Dendritic cell treated with granulocyte-macrophage colony-stimulating factor and Interleukin-4, amounts not matched to agents 40 ng/mL and 50 ng/mL, for 4 days (primary cell): ENCODE measurements around the gene PRXL2A.
A peak's percentile ranks its signal among the peaks of the same experiment; 100 is the strongest.

ENCODE experiments used
- H3K27ac Mint-ChIP-seq: one replicate; pipeline ENCODE4 v1.8.0; 2022; ENCODE audit warnings: mild to moderate bottlenecking, mixed read lengths
- H3K27me3 Mint-ChIP-seq: one replicate; pipeline ENCODE4 v1.8.0; 2022; ENCODE audit warnings: mild to moderate bottlenecking, mixed read lengths
- H3K36me3 Mint-ChIP-seq: one replicate; pipeline ENCODE4 v1.8.0; 2022; ENCODE audit warnings: low read depth, mixed read lengths
- H3K4me1 Mint-ChIP-seq: one replicate; pipeline ENCODE4 v1.8.0; 2022; ENCODE audit warnings: low read depth, mixed read lengths
- H3K4me3 Mint-ChIP-seq: one replicate; pipeline ENCODE4 v1.8.0; 2022; ENCODE audit warnings: mild to moderate bottlenecking, moderate library complexity, mixed read lengths
- H3K9me3 Mint-ChIP-seq: one replicate; pipeline ENCODE4 v1.8.0; 2022; ENCODE audit warnings: mixed read lengths
- intact Hi-C: fragments of 100-400 bp; cut with micrococcal nuclease; formaldehyde crosslinking; loops from one replicate; pipeline ENCODE4 v1.15.0; 2022

The PRXL2A gene

GRCh38 chr10:80443531-80443974 is 35.2 kb downstream of the PRXL2A start:
- no peaks in the 10 kb centered on the region for H3K9me3 Mint-ChIP-seq
- H3K4me3 Mint-ChIP-seq: no peak overlapping the region
- peaks cover 39% of the 10 kb centered on the region for H3K4me1 Mint-ChIP-seq
- H3K27me3 Mint-ChIP-seq: peaks cover 4% of the 10 kb centered on the region
- H3K36me3 Mint-ChIP-seq: no peaks in the 10 kb centered on the region
- intact Hi-C loops: loop anchor here (1.0 to 5.0 kb wide), 3 partner anchors 60 to 479 kb away; no protein-coding TSS in a partner anchor
- peak overlapping the region; percentile 34 for H3K27ac Mint-ChIP-seq

GRCh38 chr10:80444124-80444523 is 35.8 kb downstream of the PRXL2A start:
- Mint-ChIP-seq H3K4me1 (peaks cover 45% of the 10 kb centered on the region), H3K36me3 (no peaks in the 10 kb centered on the region), H3K4me3 (no peak overlapping the region), H3K27ac (peak overlapping the region; percentile 34), H3K27me3 (peaks cover 4% of the 10 kb centered on the region), H3K9me3 (no peaks in the 10 kb centered on the region)
- intact Hi-C loops: loop anchor here (1.0 to 5.0 kb wide), 3 partner anchors 61 to 478 kb away; no protein-coding TSS in a partner anchor

DNA sequence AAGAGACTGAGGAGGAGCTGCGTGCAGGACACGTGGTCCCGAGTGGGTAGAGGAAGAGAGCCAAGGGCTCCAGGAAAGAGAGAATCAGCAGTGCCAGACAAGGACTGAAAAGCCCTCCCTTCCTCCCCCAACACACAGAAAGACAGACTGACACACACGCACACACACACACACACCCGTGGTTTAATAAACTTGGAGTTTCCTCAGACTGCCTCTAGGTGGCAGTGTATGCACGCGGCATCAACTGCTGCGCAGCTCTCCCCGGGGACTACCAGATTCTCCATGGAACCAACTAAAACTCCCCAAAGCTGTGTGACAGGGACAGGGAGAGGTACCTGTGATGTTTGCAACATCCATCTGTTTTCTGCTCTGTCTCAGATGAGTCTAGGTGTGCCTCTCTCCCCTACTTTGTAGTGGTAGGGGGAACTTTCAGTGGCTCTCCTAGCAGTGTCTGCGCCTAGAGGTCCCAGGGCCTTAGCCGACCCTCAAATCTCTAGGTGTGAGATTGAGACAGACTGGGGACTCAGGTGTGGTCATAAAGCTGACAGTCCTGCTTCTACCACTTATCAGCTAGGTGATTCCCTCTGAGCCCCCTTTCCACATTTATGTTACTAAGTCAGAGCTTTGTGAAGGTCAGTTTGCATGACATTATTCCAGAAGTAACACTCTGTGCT is 36.4 kb downstream of the PRXL2A start:
- H3K27ac Mint-ChIP-seq: peak overlapping the region; percentile 34
- intact Hi-C loops: loop anchor here (1.0 to 5.0 kb wide), 3 partner anchors 61 to 478 kb away; no protein-coding TSS in a partner anchor
- peaks cover 50% of the 10 kb centered on the region for H3K4me1 Mint-ChIP-seq
- H3K4me3 Mint-ChIP-seq: no peak overlapping the region
- no peaks in the 10 kb centered on the region for H3K9me3 Mint-ChIP-seq
- peaks cover 1% of the 10 kb centered on the region for H3K27me3 Mint-ChIP-seq
- H3K36me3 Mint-ChIP-seq: no peaks in the 10 kb centered on the region

DNA sequence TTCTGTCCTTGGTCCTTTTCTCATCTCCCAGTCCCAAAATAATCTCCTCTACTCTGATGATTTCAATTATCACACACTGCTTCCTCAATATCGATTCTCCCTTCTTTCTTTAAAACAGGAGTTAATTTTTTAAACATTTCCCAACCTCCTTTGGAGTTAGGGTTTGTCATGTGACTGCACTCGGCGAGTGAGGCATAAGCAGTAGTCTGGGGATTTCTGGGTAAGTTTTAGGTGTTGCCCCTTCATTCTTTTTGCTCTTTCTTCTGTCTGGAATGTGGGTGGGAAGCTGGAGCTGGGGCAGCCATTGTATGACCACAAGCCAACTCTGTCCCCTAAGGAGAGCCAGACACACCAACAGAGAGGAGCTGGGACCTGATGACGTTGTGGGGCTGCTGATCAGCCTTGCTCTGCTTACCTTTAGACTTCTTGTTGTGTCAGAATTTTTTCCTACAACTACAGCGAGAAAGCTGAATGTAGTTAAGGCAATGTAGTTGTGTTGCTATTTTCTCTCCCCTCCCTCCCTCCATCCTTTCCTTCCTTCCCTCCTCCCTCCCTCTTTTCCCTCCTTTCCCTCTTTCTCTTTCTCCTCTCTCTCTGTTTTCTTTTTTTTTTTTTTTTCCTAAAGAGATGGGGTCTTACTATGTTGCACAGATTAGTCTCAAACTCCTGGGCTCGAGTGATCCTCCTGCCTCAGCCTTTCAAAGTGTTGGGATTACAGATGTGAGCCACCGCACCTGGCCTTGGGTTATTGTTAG is 39.3 kb downstream of the PRXL2A start:
- Mint-ChIP-seq H3K4me3 (no peak overlapping the region), H3K9me3 (no peaks in the 10 kb centered on the region), H3K27ac (peak overlapping the region; percentile 80), H3K36me3 (no peaks in the 10 kb centered on the region), H3K4me1 (peaks cover 50% of the 10 kb centered on the region), H3K27me3 (peaks cover 1% of the 10 kb centered on the region)
- intact Hi-C loops: no loop called here

- Mint-ChIP-seq H3K27ac (peak overlapping the region; percentile 80), H3K36me3 (no peaks in the 10 kb centered on the region), H3K4me3 (no peak overlapping the region), H3K9me3 (no peaks in the 10 kb centered on the region), H3K4me1 (peaks cover 52% of the 10 kb centered on the region), H3K27me3 (peaks cover 1% of the 10 kb centered on the region)
- intact Hi-C loops: no loop called here
These were observed 40.0 kb downstream of the PRXL2A start for GRCh38 chr10:80448209-80448942.

GRCh38 chr10:80449520-80449919 is 41.2 kb downstream of the PRXL2A start:
- peak overlapping the region; percentile 80 for H3K27ac Mint-ChIP-seq
- no peaks in the 10 kb centered on the region for H3K9me3 Mint-ChIP-seq
- no peaks in the 10 kb centered on the region for H3K36me3 Mint-ChIP-seq
- peaks cover 46% of the 10 kb centered on the region for H3K4me1 Mint-ChIP-seq
- intact Hi-C loops: no loop called here
- no peak overlapping the region for H3K4me3 Mint-ChIP-seq
- H3K27me3 Mint-ChIP-seq: peaks cover 1% of the 10 kb centered on the region

- Mint-ChIP-seq H3K9me3 (no peaks in the 10 kb centered on the region), H3K4me1 (peaks cover 47% of the 10 kb centered on the region), H3K27ac (no peak overlapping the region), H3K36me3 (peaks cover 14% of the 10 kb centered on the region), H3K4me3 (no peak overlapping the region), H3K27me3 (peaks cover 1% of the 10 kb centered on the region)
- intact Hi-C loops: no loop called here
These were observed 42.8 kb downstream of the PRXL2A start for GRCh38 chr10:80451132-80451531.

GRCh38 chr10:80452069-80452468 is 43.7 kb downstream of the PRXL2A start:
- H3K9me3 Mint-ChIP-seq: no peaks in the 10 kb centered on the region
- no peak overlapping the region for H3K4me3 Mint-ChIP-seq
- H3K4me1 Mint-ChIP-seq: peaks cover 50% of the 10 kb centered on the region
- intact Hi-C loops: no loop called here
- peaks cover 1% of the 10 kb centered on the region for H3K27me3 Mint-ChIP-seq
- H3K27ac Mint-ChIP-seq: no peak overlapping the region
- peaks cover 17% of the 10 kb centered on the region for H3K36me3 Mint-ChIP-seq

- intact Hi-C loops: no loop called here
- H3K4me1 Mint-ChIP-seq: peaks cover 50% of the 10 kb centered on the region
- H3K27me3 Mint-ChIP-seq: no peaks in the 10 kb centered on the region
- no peaks in the 10 kb centered on the region for H3K9me3 Mint-ChIP-seq
- no peak overlapping the region for H3K27ac Mint-ChIP-seq
- peaks cover 17% of the 10 kb centered on the region for H3K36me3 Mint-ChIP-seq
- H3K4me3 Mint-ChIP-seq: no peak overlapping the region
These were observed 44.3 kb downstream of the PRXL2A start for GRCh38 chr10:80452640-80453039.

DNA sequence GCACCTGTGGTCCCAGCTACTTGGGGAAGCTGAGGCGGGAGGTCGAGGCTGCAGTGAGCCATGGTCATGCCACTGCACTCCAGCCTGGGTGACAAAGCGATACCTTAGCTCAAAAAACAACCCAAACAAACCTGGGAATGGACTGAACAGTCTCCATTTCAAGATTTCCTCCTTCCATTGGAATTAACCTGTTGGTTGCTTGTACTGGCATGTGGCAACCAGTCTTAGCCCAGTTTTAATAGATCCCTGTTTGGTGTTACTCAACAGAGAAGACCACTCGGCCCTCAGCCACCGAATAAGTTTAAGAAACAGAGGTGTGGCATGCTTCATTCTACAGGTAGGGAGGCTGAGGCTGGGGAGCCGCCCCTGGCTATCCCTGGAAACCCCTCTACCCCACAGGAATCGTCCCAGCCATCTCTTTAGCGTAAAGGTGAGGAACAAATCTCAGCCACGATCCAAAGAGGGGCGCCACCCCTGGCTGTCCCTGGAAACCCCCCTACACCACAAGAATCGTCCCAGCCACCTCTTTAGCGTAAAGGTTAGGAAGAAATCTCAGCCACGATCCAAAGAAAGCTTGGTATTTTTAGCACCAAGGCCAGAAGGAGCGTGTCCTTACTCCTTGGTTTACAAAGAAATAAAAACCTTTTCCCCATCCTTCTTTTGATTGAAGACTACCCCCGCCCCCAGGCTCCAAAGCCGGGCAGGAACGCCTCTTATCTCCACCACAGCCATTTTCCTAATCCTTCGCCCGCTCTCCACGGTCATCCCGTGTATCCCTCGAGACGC is 44.9 kb downstream of the PRXL2A start:
- H3K9me3 Mint-ChIP-seq: no peaks in the 10 kb centered on the region
- intact Hi-C loops: no loop called here
- peak overlapping the region; percentile 69 for H3K4me3 Mint-ChIP-seq
- H3K27ac Mint-ChIP-seq: peak overlapping the region; percentile 85
- H3K27me3 Mint-ChIP-seq: no peaks in the 10 kb centered on the region
- peaks cover 50% of the 10 kb centered on the region for H3K4me1 Mint-ChIP-seq
- peaks cover 17% of the 10 kb centered on the region for H3K36me3 Mint-ChIP-seq

- intact Hi-C loops: no loop called here
- peak within 1 kb of the TSS; percentile 93 for H3K4me3 Mint-ChIP-seq
- H3K9me3 Mint-ChIP-seq: no peaks in the 10 kb centered on the region
- H3K4me1 Mint-ChIP-seq: peaks cover 50% of the 10 kb centered on the region
- peaks cover 23% of the 10 kb centered on the region for H3K36me3 Mint-ChIP-seq
- no peaks in the 10 kb centered on the region for H3K27me3 Mint-ChIP-seq
- peak within 1 kb of the TSS; percentile 91 for H3K27ac Mint-ChIP-seq
These were observed 45.6 kb downstream of the PRXL2A start, which contains the start of gene TSPAN14 for GRCh38 chr10:80453842-80454512. Gene TSPAN14, plus strand, starts transcription at chr10:80454310. Its CDS starts 34,924 bp downstream, at chr10:80489234.

GRCh38 chr10:80454513-80455460 is 46.4 kb downstream of the PRXL2A start:
- Mint-ChIP-seq H3K4me3 (peak overlapping the region; percentile 93), H3K27ac (peak overlapping the region; percentile 91), H3K36me3 (peaks cover 29% of the 10 kb centered on the region), H3K9me3 (no peaks in the 10 kb centered on the region), H3K4me1 (peaks cover 51% of the 10 kb centered on the region), H3K27me3 (no peaks in the 10 kb centered on the region)
- intact Hi-C loops: no loop called here
